HEK293 (cell line): ENCODE measurements around the gene ARSB.

ENCODE experiments used
- CTCF ChIP-seq: fragments of 450-650 bp; formaldehyde crosslinking; IDR thresholded peaks from 2 replicates; pipeline ENCODE4 v1.5.1; 2016; ENCODE audit warnings: missing biosample characterization, missing genetic modification characterization
- ZBTB21 ChIP-seq: fragments of 450-650 bp; formaldehyde crosslinking; IDR thresholded peaks from 2 replicates; pipeline ENCODE4 v1.5.1; 2017; ENCODE audit warnings: missing biosample characterization, missing genetic modification characterization
- ZNF211 ChIP-seq: fragments of 450-650 bp; formaldehyde crosslinking; IDR thresholded peaks from 2 replicates; pipeline ENCODE4 v1.5.1; 2016; ENCODE audit warnings: low read depth, missing biosample characterization, missing genetic modification characterization
- ZNF311 ChIP-seq: fragments of 450-650 bp; formaldehyde crosslinking; IDR thresholded peaks from 2 replicates; pipeline ENCODE4 v1.5.1; 2017; ENCODE audit warnings: missing biosample characterization, missing genetic modification characterization, borderline replicate concordance
- ZNF391 ChIP-seq: fragments of 450-650 bp; formaldehyde crosslinking; IDR thresholded peaks from 2 replicates; pipeline ENCODE4 v1.5.1; 2016; ENCODE audit warnings: low read depth, missing biosample characterization, missing genetic modification characterization, borderline replicate concordance
- ZNF549 ChIP-seq: fragments of 450-650 bp; IDR thresholded peaks from 2 replicates; pipeline ENCODE4 v1.5.1; 2018; ENCODE audit warnings: missing biosample characterization, missing genetic modification characterization, mild to moderate bottlenecking, inconsistent platforms, moderate library complexity
- ZNF555 ChIP-seq: fragments of 450-650 bp; formaldehyde crosslinking; conservative IDR thresholded peaks from 2 replicates; pipeline ENCODE4 v1.5.1; 2017; ENCODE audit warnings: missing biosample characterization, mild to moderate bottlenecking, missing genetic modification characterization, inconsistent platforms
- ZNF677 ChIP-seq: fragments of 450-650 bp; IDR thresholded peaks from 2 replicates; pipeline ENCODE4 v1.5.0; 2018; ENCODE audit warnings: missing biosample characterization, mild to moderate bottlenecking, missing genetic modification characterization, moderate library complexity
- TF ChIP-seq, protein P1 (sequence below): fragments of 450-650 bp; formaldehyde crosslinking; IDR thresholded peaks from 2 replicates; pipeline ENCODE4 v1.5.1; 2016; ENCODE audit warnings: missing biosample characterization, missing genetic modification characterization
- TF ChIP-seq, protein P2 (sequence below): fragments of 450-650 bp; formaldehyde crosslinking; IDR thresholded peaks from 2 replicates; pipeline ENCODE4 v1.5.1; 2016; ENCODE audit warnings: missing biosample characterization, missing genetic modification characterization

DNA sequence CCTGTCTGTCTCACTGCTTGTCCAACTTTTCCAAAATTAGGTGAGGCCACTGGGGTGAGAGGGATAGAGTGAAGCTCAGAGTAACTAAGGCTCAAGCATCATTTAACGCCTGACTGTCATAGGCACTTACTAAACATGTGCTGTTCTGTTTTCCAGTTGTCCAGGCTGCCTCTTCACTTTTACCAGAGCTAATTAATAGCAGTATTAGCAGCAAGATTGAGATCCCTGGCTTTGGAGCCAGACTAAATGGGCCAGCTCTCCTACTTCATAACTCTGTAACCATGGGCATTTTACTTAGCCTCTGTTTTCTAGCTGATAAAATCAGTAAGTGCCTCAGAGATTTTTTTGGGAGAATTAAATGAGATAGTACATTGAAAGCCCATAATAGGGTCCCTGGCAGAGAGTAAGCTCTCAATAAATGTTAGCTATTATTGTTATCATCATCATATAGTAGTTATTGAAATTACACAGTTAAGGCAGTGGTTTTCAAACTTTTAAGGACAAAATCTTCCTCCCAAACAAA, 190.4 kb downstream of the ARSB start:
- TF ChIP-seq ZNF549 (tag by site-specific recombination) (no peak), CTCF (tag by site-specific recombination) (no peak), ZNF555 (tag by site-specific recombination) (no peak), ZNF677 (tag by site-specific recombination) (no peak), ZNF311 (tag by site-specific recombination) (no peak), ZNF211 (tag by site-specific recombination) (no peak), ZBTB21 (tag by site-specific recombination) (no peak), ZNF391 (tag by site-specific recombination) (no peak)
- TF ChIP-seq, protein P1, sequence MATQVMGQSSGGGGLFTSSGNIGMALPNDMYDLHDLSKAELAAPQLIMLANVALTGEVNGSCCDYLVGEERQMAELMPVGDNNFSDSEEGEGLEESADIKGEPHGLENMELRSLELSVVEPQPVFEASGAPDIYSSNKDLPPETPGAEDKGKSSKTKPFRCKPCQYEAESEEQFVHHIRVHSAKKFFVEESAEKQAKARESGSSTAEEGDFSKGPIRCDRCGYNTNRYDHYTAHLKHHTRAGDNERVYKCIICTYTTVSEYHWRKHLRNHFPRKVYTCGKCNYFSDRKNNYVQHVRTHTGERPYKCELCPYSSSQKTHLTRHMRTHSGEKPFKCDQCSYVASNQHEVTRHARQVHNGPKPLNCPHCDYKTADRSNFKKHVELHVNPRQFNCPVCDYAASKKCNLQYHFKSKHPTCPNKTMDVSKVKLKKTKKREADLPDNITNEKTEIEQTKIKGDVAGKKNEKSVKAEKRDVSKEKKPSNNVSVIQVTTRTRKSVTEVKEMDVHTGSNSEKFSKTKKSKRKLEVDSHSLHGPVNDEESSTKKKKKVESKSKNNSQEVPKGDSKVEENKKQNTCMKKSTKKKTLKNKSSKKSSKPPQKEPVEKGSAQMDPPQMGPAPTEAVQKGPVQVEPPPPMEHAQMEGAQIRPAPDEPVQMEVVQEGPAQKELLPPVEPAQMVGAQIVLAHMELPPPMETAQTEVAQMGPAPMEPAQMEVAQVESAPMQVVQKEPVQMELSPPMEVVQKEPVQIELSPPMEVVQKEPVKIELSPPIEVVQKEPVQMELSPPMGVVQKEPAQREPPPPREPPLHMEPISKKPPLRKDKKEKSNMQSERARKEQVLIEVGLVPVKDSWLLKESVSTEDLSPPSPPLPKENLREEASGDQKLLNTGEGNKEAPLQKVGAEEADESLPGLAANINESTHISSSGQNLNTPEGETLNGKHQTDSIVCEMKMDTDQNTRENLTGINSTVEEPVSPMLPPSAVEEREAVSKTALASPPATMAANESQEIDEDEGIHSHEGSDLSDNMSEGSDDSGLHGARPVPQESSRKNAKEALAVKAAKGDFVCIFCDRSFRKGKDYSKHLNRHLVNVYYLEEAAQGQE (tag by site-specific recombination): no peak
- TF ChIP-seq, protein P2, sequence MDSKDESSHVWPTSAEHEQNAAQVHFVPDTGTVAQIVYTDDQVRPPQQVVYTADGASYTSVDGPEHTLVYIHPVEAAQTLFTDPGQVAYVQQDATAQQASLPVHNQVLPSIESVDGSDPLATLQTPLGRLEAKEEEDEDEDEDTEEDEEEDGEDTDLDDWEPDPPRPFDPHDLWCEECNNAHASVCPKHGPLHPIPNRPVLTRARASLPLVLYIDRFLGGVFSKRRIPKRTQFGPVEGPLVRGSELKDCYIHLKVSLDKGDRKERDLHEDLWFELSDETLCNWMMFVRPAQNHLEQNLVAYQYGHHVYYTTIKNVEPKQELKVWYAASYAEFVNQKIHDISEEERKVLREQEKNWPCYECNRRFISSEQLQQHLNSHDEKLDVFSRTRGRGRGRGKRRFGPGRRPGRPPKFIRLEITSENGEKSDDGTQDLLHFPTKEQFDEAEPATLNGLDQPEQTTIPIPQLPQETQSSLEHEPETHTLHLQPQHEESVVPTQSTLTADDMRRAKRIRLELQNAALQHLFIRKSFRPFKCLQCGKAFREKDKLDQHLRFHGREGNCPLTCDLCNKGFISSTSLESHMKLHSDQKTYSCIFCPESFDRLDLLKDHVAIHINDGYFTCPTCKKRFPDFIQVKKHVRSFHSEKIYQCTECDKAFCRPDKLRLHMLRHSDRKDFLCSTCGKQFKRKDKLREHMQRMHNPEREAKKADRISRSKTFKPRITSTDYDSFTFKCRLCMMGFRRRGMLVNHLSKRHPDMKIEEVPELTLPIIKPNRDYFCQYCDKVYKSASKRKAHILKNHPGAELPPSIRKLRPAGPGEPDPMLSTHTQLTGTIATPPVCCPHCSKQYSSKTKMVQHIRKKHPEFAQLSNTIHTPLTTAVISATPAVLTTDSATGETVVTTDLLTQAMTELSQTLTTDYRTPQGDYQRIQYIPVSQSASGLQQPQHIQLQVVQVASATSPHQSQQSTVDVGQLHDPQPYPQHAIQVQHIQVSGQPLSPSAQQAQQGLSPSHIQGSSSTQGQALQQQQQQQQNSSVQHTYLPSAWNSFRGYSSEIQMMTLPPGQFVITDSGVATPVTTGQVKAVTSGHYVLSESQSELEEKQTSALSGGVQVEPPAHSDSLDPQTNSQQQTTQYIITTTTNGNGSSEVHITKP (tag by site-specific recombination): no peak
